22Rv1 (cell line): ENCODE measurements around the gene MTMR12.
"Not testable (repeated sequence)": the region's sequence is repeated elsewhere in the genome, so short reads cannot be mapped to it uniquely, and the experiment has no call there.

Experiments
- H3K27ac ChIP-seq: fragments of 450-650 bp; 2 replicates; pipeline ENCODE4 v1.5.1; 2017
- CTCF ChIP-seq: fragments of 450-650 bp; IDR thresholded peaks from 2 replicates; pipeline ENCODE4 v1.5.1; 2017; ENCODE audit warnings: mild to moderate bottlenecking
- ZFX ChIP-seq: fragments of 450-650 bp; IDR thresholded peaks from 2 replicates; pipeline ENCODE4 v1.6.1; 2017; ENCODE audit warnings: antibody characterized with exemption, borderline replicate concordance

The MTMR12 gene

GRCh38 chr5:32297181-32298058 is 15.3 kb downstream of the MTMR12 start:
- H3K27ac ChIP-seq, result no peak overlapping the region
- no peak for TF ChIP-seq ZFX
- no peak for TF ChIP-seq CTCF

- not testable (repeated sequence) for H3K27ac ChIP-seq
These were observed 16.6 kb downstream of the MTMR12 start for GRCh38 chr5:32295966-32296772.

GRCh38 chr5:32291591-32291990 is 21.1 kb downstream of the MTMR12 start:
- no peak for TF ChIP-seq CTCF
- no peak for TF ChIP-seq ZFX
- H3K27ac ChIP-seq, result no peak overlapping the region

GRCh38 chr5:32290922-32291321 is 21.8 kb downstream of the MTMR12 start:
- TF ChIP-seq CTCF, result no peak
- TF ChIP-seq ZFX, result no peak
- H3K27ac ChIP-seq, result no peak overlapping the region

GRCh38 chr5:32290501-32290900 is 22.2 kb downstream of the MTMR12 start:
- H3K27ac ChIP-seq, result not testable (repeated sequence)

- H3K27ac ChIP-seq, result not testable (repeated sequence)
These were observed 22.8 kb downstream of the MTMR12 start for GRCh38 chr5:32289986-32290385.

GRCh38 chr5:32288135-32288534 is 24.6 kb downstream of the MTMR12 start:
- not testable (repeated sequence) for H3K27ac ChIP-seq

GRCh38 chr5:32287525-32287924 is 25.2 kb downstream of the MTMR12 start:
- H3K27ac ChIP-seq, result not testable (repeated sequence)

- H3K27ac ChIP-seq, result no peak overlapping the region
- no peak for TF ChIP-seq CTCF
- TF ChIP-seq ZFX, result no peak
These were observed 27.1 kb downstream of the MTMR12 start for GRCh38 chr5:32285510-32286138.
